8988T (cell line): ENCODE results near the gene OBSCN.
A peak's percentile ranks its signal among the peaks of the same experiment; 100 is the strongest.
"Not testable (repeated sequence)": the region's sequence is repeated elsewhere in the genome, so short reads cannot be mapped to it uniquely, and the experiment has no call there.

Source experiments
- DNase-seq: peaks from one replicate; pipeline ENCODE4 v3.0.0; 2011

OBSCN gene

GRCh38 chr1:228265167-228265566 is 57.3 kb downstream of the OBSCN start:
- no peak for DNase-seq

GRCh38 chr1:228267962-228268880 is 60.4 kb downstream of the OBSCN start:
- peak; percentile 74 for DNase-seq

GRCh38 chr1:228268881-228269265 is 61.0 kb downstream of the OBSCN start:
- peak; percentile 21 for DNase-seq

GRCh38 chr1:228269431-228269830 is 61.6 kb downstream of the OBSCN start:
- not testable (repeated sequence) for DNase-seq

GRCh38 chr1:228270032-228270431 is 62.2 kb downstream of the OBSCN start:
- DNase-seq = no peak

- no peak for DNase-seq
Measured at GRCh38 chr1:228271701-228272251, 63.9 kb downstream of the OBSCN start.

GRCh38 chr1:228272331-228272791 is 64.5 kb downstream of the OBSCN start:
- no peak for DNase-seq

GRCh38 chr1:228272831-228273571 is 65.2 kb downstream of the OBSCN start:
- DNase-seq = no peak

GRCh38 chr1:228273720-228274451 is 66.0 kb downstream of the OBSCN start:
- no peak for DNase-seq

- DNase-seq = peak; percentile 20
Measured at GRCh38 chr1:228274452-228275178, 66.8 kb downstream of the OBSCN start.

- DNase-seq = no peak
Measured at GRCh38 chr1:228275179-228275429, 67.3 kb downstream of the OBSCN start.

GRCh38 chr1:228275430-228276173 is 67.8 kb downstream of the OBSCN start:
- peak; percentile 10 for DNase-seq

- peak; percentile 8 for DNase-seq
Measured at GRCh38 chr1:228276174-228276831, 68.5 kb downstream of the OBSCN start.

- DNase-seq = no peak
Measured at GRCh38 chr1:228276901-228277490, 69.2 kb downstream of the OBSCN start.

GRCh38 chr1:228277491-228278431 is 69.9 kb downstream of the OBSCN start:
- no peak for DNase-seq

GRCh38 chr1:228278432-228278941 is 70.6 kb downstream of the OBSCN start:
- no peak for DNase-seq

GRCh38 chr1:228279011-228279721 is 71.3 kb downstream of the OBSCN start:
- DNase-seq = no peak

- DNase-seq = no peak
Measured at GRCh38 chr1:228279722-228280105, 71.9 kb downstream of the OBSCN start.
